Activated gamma-delta T cell (primary cell): ENCODE data around the gene OR7A17.

Experiments
- DNase-seq: peaks from one replicate; lab custom pipeline; 2025; lab: John Stamatoyannopoulos, UW
- total RNA-seq, 2 donors: gene quantifications; one replicate each; lab custom pipeline; 2026; lab: John Stamatoyannopoulos, UW

Gene OR7A17
- 0 to 0.04 reads per million in 2 donors for total RNA-seq

DNA sequence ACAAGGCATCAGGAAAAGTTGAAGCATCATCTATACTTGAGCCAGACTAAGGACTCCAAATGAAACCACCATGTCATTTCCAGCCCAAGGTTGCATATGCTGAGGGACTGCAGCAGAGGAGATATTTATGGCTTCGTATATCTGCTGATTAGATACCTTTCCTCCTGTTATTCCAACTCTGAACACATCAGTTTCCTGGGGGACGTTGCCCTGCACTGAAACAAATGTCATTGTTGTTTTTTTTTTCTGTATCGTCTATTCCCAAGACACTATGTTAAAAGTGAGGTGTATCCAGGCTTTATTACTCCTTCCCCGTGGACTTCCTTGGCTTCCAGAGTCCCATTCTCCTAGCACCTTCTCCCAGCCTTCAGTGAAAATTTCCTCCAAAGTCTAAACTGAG, at the start of gene OR7A17:
OR7A17 (minus strand) TSS at position 101 of the 400 bp plus-strand sequence. CDS start 4,777 bp downstream, outside the sequence.
- no peak for DNase-seq

DNA sequence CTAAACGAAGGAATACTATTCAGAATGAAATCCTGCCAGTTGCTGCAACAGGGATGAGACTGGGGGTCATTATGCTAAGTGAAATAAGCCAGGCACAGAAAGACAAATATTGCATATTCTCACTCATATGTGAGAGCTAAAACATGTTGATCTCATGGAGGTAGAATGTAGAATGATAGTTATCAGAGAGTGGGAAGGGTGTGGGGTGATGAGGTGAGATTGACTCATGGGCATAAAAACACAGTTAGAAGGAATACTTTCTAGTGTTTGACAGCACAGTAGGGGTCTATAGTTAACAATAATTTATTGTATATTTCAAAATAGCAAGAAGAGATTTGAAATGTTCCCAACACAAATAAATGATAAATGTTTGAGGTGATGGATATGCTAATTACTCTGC, 47.6 kb upstream of the OR7A17 start:
- no peak for DNase-seq

DNA sequence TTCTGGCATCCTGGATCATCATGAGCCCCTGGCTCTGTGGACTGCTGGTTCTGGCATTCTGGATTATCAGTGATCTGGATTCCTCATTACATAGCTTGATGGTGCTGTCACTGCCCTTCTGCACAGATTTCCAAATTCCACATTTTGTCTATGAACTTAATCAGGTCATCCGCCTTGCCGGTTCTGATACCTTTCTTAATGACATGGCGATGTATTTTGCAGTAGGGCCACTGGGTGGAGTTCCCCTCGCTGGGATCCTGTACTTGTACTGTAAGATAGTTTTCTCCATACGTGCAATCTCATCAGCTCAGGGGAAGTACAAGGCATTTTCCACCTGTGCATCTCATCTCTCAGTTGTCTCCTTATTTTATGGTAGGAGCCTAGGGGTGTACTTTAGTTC, 30.9 kb upstream of the OR7A17 start:
- DNase-seq = no peak

DNA sequence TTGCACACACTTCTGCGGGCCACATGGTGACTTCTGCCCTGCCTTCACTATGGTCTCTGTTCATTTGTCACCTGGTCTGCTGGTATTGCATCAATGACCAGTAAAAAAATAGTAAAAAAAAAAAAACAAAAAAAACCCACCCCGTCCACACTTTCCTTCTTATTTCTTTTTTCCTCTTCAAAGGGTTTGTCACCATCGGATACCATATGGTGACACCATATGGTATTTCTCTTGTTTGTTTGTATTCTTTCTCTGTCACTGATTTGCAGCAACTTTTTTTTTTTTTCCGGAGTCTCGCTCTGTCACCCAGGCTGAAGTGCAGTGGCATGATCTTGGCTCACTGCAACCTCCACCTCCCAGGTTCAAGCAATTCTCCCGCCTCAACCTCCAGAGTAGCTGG, 29.2 kb upstream of the OR7A17 start:
- no peak for DNase-seq

DNA sequence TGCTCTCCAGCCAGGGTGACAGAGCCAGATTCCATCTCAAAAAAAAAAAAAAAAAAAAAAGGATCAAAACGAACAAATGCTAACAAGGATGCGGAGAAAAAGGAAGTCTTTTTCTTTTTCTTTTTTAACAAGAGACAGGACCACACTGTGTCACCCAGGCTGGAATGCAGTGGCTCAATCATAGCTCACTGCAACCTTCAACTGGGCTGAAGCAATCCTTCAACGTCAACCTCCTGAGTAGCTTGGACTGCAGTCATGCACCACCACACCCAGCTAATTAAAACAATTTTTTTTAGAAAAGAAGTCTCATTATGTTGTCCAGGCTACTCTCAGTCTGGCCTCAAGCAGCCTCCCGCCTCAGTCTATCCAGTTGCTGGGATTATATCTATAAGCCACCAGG, 20.8 kb upstream of the OR7A17 start:
- no peak for DNase-seq

DNA sequence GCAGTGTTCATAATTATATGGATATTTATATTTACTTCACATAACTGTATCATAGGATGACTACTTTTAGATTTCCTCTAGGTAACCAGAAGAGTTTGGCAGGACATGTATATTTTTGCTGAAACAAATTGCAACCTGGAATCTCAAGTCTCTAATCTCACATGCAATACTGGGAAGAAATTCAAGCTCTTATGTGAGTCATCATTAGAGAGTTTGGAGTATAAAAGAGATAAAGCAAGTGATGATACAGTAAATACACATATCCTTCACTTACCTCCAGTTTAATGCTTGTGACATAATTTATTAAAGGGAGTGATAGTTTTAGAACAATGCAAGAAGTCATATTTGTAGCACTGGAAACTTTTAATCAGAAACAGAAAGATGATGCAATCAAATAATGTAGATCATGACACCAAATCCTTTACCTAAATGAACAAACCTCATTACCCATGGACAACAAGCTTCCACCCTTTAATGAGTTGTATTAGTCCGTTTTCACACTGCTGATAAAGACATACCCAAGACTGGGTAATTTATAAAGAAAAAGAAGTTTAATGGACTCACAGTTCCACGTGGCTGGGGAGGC, 15.8 kb upstream of the OR7A17 start:
- DNase-seq = no peak

DNA sequence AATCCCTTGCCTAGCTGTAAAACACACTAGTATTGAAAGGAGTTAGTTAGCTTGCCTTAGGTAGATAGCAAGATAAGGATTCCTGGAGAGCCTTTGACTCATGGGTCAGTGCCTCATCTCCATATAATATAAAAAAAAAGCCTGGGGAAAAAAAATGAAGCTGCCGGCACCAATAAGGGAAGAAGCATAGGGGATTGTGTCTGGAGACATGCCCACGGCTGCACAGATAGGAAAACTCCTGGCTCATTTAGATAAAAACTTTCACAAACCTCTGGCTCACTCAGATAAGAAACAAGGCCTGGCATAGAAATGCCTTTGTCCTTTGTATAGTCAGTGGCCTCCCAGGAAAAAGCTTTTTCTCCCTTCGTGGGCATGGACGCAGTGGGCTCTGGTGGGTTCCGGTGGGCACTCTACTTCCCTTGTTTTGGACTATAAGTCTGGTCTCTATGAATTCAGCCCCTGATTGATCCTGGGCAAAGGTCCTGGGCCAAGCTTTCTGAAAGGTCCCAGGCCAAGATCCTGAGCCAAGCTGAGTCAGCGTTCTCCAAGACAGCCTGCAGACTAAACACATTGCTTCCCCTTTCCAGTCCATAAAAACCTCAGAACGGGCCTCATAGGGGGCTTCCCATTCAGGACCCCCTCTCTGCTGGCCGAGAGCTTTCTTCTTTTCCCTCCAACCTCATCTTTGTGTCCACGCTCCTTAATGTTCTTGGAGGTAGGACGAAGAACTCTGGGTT, 4.9 kb upstream of the OR7A17 start:
- no peak for DNase-seq

DNA sequence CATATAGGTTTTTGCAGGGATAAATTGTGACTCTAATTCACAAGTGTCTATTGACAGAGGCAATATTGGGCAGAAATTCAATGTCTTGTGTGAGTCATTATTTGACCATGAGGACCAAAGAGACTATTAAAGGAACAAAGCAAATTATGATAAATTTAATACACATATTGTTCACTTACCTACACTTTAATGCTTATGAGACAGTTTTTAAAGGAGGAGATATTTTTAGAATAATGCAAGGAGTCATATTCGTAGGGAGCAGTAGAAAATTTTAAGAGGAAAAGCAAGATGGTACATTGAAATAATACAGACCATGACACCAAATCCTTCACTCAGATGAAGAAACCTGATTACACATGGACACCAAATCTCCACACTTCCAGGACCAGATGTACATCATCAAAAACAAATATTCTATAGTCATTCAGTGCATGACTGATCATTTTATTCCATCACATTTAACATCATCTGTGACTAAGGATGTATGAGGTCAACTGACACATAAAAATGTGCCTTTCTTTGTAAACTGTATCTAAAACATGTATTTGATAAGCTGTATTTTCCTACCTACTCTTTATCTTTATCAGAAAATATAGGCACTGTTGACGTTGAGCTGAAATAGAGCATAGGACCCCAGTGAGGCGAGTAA, 4.2 kb upstream of the OR7A17 start:
- no peak for DNase-seq

DNA sequence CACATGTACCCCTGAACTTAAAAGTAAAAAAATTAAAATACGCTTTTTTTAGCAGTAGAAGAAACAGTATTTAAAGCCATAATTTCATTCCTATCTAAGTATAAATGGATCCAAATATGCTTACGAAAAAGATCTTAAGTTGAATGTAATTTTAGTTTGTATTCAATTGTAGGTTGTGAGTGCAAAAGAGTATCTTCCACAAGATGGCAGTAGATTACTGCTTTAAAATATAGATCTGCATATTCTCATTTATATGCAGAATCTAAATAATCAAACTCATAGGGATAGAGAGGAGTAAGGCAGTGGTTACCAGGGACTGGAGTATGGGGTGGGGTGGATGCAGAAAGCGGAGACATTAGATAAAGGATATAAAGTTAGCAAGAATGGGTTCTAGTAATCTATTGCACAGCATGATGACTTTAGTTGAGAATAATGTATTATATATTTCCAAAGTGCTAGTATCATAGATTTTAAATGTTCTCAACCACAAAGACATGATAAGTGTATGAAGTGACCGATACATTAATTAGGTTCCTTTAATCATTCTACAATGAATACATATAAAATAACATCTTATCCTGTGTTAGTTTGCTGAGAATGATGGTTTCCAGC, 14.2 kb downstream of the OR7A17 start:
- no peak for DNase-seq

DNA sequence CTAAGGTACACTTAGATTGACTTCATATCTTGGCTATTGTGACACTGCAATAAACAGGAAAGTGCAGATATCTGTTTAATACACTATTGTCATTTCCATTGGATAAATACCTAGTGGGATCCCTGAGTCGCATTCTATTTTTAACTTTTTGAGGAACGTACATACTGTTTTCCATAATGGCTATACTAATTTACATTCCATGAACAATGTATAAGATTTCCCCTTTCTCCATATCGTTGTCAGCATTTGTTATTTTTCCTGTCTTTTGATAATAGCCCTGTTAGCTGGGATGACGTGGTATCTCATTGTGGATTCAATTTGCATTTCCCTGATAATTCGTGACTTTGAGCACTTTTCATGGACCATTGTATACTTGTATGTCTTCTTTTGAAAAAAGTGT, 17.4 kb downstream of the OR7A17 start:
- DNase-seq = no peak

DNA sequence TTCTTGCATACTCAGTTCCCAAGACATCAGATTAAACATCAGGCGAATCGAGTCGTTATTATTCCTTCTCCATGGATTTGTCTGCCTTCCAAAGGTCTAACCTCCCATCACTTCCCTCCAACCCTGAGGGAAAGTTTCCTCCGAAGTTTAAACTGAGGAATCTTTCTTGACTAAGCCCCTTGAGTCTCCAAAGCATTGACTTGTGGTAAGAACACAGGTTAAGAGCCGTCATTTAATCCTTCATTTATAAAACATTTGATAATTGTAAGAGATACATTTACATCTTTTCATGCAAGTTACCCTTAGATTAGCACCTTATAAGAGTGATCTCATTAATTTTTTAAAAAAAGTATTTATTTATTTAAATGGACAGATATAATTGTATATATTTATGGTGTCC, 37.1 kb downstream of the OR7A17 start, which contains the start of gene OR7A10:
OR7A10 (minus strand) TSS at position 101 of the 400 bp plus-strand sequence. CDS start 7,045 bp downstream, outside the sequence.
- DNase-seq = no peak

DNA sequence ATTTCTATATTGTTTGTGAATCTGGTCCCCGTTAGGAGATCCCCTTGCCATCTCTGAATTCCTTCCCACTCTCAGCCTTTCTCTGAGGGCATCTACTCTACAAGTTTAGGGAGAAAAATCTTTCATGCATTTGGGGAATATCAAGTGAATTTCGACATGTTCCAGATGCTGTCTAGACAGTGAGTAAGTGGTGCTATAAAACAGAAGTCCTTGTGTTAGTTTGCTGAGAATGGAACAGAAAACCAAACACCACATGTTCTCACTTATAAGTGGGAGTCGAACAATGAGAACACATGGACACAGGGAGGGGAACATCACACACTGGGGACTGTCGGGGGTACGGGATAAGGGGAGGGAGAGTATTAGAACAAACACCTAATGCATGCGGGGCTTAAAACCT, 42.4 kb downstream of the OR7A17 start:
- no peak for DNase-seq

DNA sequence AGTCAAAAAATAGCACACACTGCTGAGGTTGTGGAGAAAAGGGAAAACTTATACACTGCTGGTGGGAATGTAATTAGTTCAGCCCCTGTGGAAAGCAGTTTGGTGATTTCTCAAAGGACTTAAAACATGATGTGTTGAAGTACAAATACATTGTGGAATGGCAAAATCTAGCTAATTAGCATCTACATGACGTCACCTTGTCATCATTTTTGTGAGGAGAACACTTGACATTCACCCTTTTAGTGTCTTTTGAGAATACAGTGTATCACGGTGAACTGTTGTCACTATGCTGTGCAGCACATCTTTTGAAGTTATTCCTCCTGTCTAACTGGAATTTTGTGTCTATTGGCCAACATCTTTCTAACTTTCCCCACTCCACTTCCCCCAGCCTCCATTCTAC, 42.8 kb downstream of the OR7A17 start:
- DNase-seq = no peak

DNA sequence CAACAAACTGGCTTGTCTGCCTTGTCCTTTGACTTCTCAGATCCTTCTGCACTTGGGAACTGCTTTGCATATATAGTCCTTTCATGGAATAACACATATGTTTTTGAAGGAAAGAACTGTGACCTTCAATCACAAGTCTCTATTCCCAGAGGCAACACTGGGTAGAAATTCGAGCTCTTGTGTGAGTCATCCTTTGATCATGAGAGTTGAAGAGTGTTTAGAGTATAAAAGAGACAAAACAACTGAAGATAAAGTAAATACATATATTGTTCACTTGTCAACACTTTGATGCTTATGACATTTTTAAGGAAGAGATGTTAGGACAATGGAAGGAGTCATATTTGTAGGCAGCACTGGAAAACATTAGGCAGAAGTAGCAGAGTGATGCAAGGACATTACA, 45.7 kb downstream of the OR7A17 start:
- no peak for DNase-seq

DNA sequence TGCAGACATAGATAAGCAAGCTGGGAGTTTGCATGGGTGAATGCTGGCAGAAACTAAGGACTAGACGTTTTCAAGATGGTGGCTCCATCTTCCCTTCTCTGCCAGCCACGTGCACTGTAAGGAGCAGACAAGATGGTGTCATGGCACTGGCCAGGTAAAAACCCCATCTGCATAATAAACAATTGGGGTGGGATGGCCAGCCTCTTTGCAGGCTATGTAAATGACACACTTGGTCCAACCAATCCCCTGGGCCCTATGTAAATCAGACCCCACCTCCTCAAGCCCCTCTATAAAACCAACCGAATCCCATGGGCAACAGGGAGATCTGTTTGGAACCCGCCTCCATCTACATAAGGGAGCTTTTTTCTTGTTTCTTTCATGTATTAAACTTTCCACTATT, 48.5 kb downstream of the OR7A17 start:
- no peak for DNase-seq

DNA sequence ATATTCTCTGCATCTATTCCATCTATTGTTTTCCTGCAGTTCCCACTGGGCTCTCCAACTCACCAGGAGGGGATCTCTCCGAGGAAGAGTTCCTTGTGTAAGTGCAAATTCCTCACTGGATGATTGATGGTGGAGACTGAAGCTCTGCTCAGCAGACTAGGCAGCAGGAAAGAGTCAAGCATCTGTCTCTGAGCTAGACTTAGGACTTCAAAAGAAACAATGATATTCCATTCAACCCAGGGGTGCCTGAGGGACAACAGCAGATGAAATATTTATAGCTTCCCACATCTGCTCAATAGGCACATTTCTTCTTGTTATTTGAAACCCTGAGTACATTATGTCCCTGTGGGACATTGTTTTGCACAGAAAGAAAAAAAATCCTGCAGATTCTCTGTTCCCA, 50.9 kb downstream of the OR7A17 start, which contains the start of the genes OR7A5 and OR7C1:
OR7A5 (minus strand) TSS at position 175 of the 400 bp plus-strand sequence. CDS start 6,944 bp downstream, outside the sequence.
OR7C1 (minus strand) TSS at position 175 of the 400 bp plus-strand sequence. CDS start 35,049 bp downstream, outside the sequence.
- DNase-seq = no peak

DNA sequence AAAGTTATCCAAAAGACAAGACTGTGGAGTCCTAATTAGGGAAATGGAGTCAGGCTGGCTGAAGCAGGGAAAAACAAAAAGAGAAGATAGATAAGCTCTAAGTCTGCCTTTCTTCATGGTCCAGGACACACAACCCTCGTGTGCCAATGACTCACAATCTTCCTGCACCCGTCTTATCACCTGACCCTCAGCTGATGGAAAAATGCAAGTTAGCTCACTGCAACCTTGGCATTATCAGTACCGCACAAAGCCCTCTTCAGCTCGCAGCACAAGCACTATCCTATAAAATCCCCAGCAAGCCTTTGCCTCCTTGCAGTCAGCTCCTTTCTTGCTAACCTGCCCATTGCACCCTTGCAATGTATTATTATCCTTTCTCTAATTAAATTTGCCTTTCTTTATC, 55.2 kb downstream of the OR7A17 start:
- DNase-seq = no peak
